Tibial nerve (tissue), 4 donors: ENCODE measurements around the gene STRA8.

ENCODE experiments used
- CTCF ChIP-seq, 5 experiments: fragments of 200-600 bp in 3 of 5; fragments of 450-650 bp in 2 of 5; sonication (generic) in 3 of 5; IDR thresholded peaks; one replicate each; pipeline ENCODE4 v1.5.1; 2016 to 2019; ENCODE audit warnings: antibody characterized with exemption in 5 of 5, mild to moderate bottlenecking in 3 of 5, moderate library complexity in 2 of 5
- EP300 ChIP-seq, 2 donors: sonication (generic); formaldehyde crosslinking; IDR thresholded peaks; one replicate each; pipeline ENCODE4 v1.6.1; 2017; ENCODE audit warnings: antibody characterized with exemption in 2 of 2, mild to moderate bottlenecking in 1 of 2
- POLR2A ChIP-seq, 2 donors: fragments of 450-650 bp; IDR thresholded peaks; one replicate each; pipeline ENCODE4 v1.6.1; 2017; ENCODE audit warnings: antibody characterized with exemption in 2 of 2, mild to moderate bottlenecking in 2 of 2, moderate library complexity in 2 of 2

DNA sequence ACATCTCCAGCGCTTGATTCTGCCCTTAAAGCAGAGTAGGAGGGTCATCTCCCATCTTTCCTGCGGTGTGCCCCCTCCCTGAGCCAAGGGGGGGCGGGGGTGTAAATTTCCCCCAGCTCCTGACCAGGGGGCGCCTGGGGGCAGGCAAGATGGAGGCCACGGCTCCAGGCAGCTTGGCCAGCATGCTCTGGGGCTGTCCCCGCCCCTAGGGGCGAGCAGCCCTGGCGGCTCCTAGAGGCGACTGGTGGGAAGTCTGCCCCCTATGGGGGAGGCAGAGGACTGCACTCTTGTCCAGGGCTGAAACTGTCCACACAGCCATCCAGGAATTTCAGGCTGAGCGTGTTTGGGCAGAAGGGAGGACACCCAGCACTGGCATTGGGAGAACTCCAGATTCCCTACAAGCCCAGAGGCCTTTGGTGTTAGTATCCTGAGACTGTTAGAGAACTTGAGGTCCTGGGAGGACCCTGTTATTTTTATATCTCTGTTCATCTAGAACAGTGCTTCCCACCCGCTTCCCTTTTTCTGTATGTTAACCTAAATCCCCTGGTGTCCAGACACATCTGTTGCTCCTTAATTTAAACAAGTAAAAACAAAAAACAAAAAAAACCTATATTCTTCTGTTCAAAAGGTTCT lies 4.6 kb downstream of the STRA8 start:
- no peak for TF ChIP-seq CTCF (IDR thresholded peaks at IDR 0.05)
- TF ChIP-seq POLR2A (IDR thresholded peaks at IDR 0.05), result no peak
- no peak for TF ChIP-seq EP300 (IDR thresholded peaks at IDR 0.05)
